ENCODE results near the gene MED20.
A peak's percentile ranks its signal among the peaks of the same experiment; 100 is the strongest.

The MED20 gene

GRCh38 chr6:41901882-41902519 is 18.9 kb downstream of the MED20 start:
- Histone ChIP-seq H3K27ac (ENCODE audit: low read length) (peak overlapping the region; percentile 42), H3K4me1 (ENCODE audit: insufficient read depth, low read length) (peaks cover 9% of the 10 kb centered on the region; the same call in 1 of the 2 replicates), H3K9me3 (ENCODE audit: insufficient read depth, low read length, severe bottlenecking) (no peaks in the 10 kb centered on the region), H3K79me2 (ENCODE audit: insufficient read depth, low read length) (0 out of 2 replicates have a peak, but pooled peaks cover 4% of the 10 kb centered on the region), H3K4me2 (ENCODE audit: insufficient read depth, low read length) (no peak overlapping the region), H3K36me3 (ENCODE audit: insufficient read depth, low read length) (peaks cover 33% of the 10 kb centered on the region), H4K20me1 (ENCODE audit: insufficient read depth, low read length) (no peaks in the 10 kb centered on the region), H3K9ac (ENCODE audit: low read depth, low read length) (no peak overlapping the region), H2AFZ (ENCODE audit: low read depth, low read length) (no peak overlapping the region), H3K4me3 (ENCODE audit: low read depth in 1 of 2, low read length in 2 of 2) (no peak overlapping the region), H3K27me3 (ENCODE audit: insufficient read depth, low read length, poor library complexity) (no peaks in the 10 kb centered on the region)
- TF ChIP-seq EZH2 (IDR thresholded peaks at IDR 0.05; ENCODE audit: borderline replicate concordance, low read depth, low read length, severe bottlenecking) (no peak), CTCF (IDR thresholded peaks at IDR 0.05; ENCODE audit: borderline replicate concordance, extremely low read depth, low read length, poor library complexity, severe bottlenecking) (peak; percentile 71)
- peak; percentile 71 for DNase-seq
- peak; percentile 85 for ATAC-seq (ENCODE audit: insufficient read depth, low read depth)

- H4K20me1 ChIP-seq (ENCODE audit: insufficient read depth, low read length) = no peaks in the 10 kb centered on the region
- ATAC-seq (ENCODE audit: insufficient read depth, low read depth) (no peak), DNase-seq (no peak)
- H3K79me2 ChIP-seq (ENCODE audit: insufficient read depth, low read length) = peaks cover 6% of the 10 kb centered on the region; the same call in 1 of the 2 replicates
- peaks cover 21% of the 10 kb centered on the region for H3K36me3 ChIP-seq (ENCODE audit: insufficient read depth, low read length)
- H3K4me2 ChIP-seq (ENCODE audit: insufficient read depth, low read length) = no peak overlapping the region
- peaks cover 20% of the 10 kb centered on the region for H3K4me1 ChIP-seq (ENCODE audit: insufficient read depth, low read length)
- TF ChIP-seq EZH2 (IDR thresholded peaks at IDR 0.05; ENCODE audit: borderline replicate concordance, low read depth, low read length, severe bottlenecking) (no peak), CTCF (IDR thresholded peaks at IDR 0.05; ENCODE audit: borderline replicate concordance, extremely low read depth, low read length, poor library complexity, severe bottlenecking) (no peak)
- H3K27ac ChIP-seq (ENCODE audit: low read length) = no peak overlapping the region
- H3K4me3 ChIP-seq (ENCODE audit: low read depth in 1 of 2, low read length in 2 of 2) = no peak overlapping the region
- H2AFZ ChIP-seq (ENCODE audit: low read depth, low read length) = no peak overlapping the region
- no peaks in the 10 kb centered on the region for H3K27me3 ChIP-seq (ENCODE audit: insufficient read depth, low read length, poor library complexity)
- no peak overlapping the region for H3K9ac ChIP-seq (ENCODE audit: low read depth, low read length)
- no peaks in the 10 kb centered on the region for H3K9me3 ChIP-seq (ENCODE audit: insufficient read depth, low read length, severe bottlenecking)
These were observed 20.1 kb downstream of the MED20 start for GRCh38 chr6:41900861-41901260.

- Histone ChIP-seq H3K9ac (ENCODE audit: low read depth, low read length) (peak overlapping the region; percentile 85), H3K4me2 (ENCODE audit: insufficient read depth, low read length) (peak overlapping the region; percentile 84), H4K20me1 (ENCODE audit: insufficient read depth, low read length) (no peaks in the 10 kb centered on the region), H2AFZ (ENCODE audit: low read depth, low read length) (peak overlapping the region; percentile 75), H3K4me1 (ENCODE audit: insufficient read depth, low read length) (peaks cover 50% of the 10 kb centered on the region), H3K27me3 (ENCODE audit: insufficient read depth, low read length, poor library complexity) (no peaks in the 10 kb centered on the region), H3K27ac (ENCODE audit: low read length) (peak overlapping the region; percentile 78), H3K79me2 (ENCODE audit: insufficient read depth, low read length) (peaks cover 37% of the 10 kb centered on the region), H3K9me3 (ENCODE audit: insufficient read depth, low read length, severe bottlenecking) (no peaks in the 10 kb centered on the region), H3K36me3 (ENCODE audit: insufficient read depth, low read length) (no peaks in the 10 kb centered on the region; the same call in 1 of the 2 replicates), H3K4me3 (ENCODE audit: low read depth in 1 of 2, low read length in 2 of 2) (peak overlapping the region; percentile 54 to 93; a peak in 3 of 4 replicates)
- TF ChIP-seq EZH2 (IDR thresholded peaks at IDR 0.05; ENCODE audit: borderline replicate concordance, low read depth, low read length, severe bottlenecking) = no peak
- no peak for TF ChIP-seq CTCF (IDR thresholded peaks at IDR 0.05; ENCODE audit: borderline replicate concordance, extremely low read depth, low read length, poor library complexity, severe bottlenecking)
- DNase-seq (no peak), ATAC-seq (ENCODE audit: insufficient read depth, low read depth) (no peak)
These were observed 24.7 kb downstream of the MED20 start for GRCh38 chr6:41896281-41896680.
